ENCODE results near the gene BMAL2.

The BMAL2 gene

DNA sequence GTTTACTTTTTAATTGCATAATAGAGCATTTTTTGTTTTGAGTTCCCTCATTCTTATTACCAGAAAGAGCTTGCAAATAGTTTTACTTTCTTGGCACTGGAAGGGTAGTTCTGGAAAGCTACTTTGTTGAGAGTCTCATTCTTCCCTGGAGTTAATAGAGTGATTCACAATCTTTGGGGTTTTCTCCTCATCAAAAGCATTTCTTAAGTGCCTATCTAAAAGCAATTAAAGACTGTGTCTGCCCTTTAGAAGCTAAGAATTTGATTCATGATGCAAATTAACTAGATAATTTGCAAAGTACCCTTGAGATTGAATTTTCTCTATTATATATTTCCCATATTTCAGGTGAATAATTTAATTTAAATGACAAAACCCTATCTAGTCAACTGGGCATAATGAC lies 8.1 kb upstream of the BMAL2 start:
- DNase-seq (ENCODE audit: low spot score), result no peak

DNA sequence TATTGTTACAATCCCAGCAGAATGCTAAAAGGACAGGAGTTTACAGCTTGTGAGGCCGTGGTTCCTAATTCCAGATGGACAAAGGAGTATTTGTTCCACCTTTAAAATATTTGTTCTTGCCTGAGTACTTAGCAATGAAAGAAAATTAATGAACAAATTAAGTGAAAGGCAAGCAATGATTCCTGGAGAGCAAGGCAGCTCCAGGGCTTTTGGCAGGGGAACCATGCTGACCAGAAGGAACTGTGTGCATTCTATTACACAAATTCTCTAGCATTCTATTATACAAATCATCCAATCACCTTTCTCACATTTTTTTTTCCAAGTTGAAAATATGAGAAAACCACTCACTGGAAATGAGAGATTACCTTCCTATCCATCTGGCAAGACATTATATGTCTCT lies 1.8 kb upstream of the BMAL2 start:
- peak; percentile 28 for DNase-seq (ENCODE audit: low spot score)

DNA sequence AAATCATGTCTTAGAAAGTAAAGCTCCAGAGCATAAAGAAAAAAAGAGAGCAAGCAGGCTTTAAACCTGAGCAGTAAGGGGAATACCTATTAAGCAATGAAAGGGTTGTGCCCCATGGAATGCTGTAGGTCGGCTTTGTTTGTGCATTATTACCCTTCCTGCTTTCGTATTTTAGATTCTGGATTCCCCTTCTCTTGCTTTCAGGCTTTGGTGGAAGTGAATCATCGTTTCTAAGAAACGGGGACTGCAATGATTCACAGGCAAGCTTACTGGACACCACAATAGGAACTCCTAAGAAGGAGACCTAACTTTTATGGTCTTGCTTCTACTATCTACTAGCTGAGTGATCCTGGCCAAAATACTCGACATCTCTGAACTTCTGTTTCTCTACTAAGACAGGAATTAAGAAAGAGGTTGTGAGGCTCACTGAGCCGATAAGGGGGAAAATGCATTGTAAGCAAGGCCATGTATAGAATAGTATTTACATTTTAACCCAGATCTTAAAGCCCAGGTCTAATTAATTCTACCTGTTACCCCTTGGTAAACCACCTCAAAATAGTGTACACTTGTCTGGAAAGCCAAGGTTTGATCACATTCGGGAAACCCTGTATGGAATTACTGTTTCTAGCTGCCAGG lies 1.2 kb upstream of the BMAL2 start:
- peak; percentile 82 for DNase-seq (ENCODE audit: low spot score)

DNA sequence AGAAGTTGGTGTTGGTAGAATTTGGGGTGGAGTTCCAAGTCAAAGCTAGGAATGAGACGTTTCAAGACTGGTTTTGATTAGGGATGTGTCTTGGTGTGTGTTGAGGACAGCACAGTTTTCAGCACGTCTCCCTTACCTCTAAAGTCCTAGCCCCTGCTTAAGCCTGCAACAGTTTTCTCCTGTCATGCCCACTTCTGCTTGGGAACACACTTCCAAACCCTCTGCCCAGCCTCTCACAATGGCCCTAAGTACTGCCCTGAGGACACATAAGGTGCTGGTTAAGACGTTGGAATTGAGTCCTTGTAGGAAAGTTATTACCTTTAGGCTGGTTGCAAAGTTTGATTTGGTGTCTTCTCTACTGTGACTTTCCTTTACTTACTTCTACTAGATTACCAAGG lies 710 bp upstream of the BMAL2 start:
- DNase-seq (ENCODE audit: low spot score), result peak; percentile 27

DNA sequence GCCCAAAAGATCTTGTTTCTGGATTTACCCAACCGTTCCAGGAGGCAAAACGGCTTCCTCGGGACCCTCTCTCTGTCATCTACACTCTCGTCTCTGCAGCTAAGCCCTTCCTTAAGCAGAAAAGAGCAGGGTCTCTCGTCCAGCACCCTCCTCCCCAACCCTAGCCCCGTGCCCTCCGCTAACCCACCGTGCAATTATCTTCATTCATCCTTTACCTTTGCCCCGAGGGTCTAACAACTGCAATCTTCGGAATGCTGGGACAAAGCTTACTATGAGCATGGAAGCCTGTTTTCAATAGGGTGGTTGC lies 276 bp upstream of the BMAL2 start:
- no peak for DNase-seq (ENCODE audit: low spot score)

- peak; percentile 30 for DNase-seq (ENCODE audit: low spot score)
These were observed 870 bp downstream of the BMAL2 start for GRCh38 chr12:27333403-27334009.

GRCh38 chr12:27334042-27334720 lies 1.5 kb downstream of the BMAL2 start:
- no peak for DNase-seq (ENCODE audit: low spot score)

- no peak for DNase-seq (ENCODE audit: low spot score)
These were observed 2.1 kb downstream of the BMAL2 start for GRCh38 chr12:27334721-27335082.

DNA sequence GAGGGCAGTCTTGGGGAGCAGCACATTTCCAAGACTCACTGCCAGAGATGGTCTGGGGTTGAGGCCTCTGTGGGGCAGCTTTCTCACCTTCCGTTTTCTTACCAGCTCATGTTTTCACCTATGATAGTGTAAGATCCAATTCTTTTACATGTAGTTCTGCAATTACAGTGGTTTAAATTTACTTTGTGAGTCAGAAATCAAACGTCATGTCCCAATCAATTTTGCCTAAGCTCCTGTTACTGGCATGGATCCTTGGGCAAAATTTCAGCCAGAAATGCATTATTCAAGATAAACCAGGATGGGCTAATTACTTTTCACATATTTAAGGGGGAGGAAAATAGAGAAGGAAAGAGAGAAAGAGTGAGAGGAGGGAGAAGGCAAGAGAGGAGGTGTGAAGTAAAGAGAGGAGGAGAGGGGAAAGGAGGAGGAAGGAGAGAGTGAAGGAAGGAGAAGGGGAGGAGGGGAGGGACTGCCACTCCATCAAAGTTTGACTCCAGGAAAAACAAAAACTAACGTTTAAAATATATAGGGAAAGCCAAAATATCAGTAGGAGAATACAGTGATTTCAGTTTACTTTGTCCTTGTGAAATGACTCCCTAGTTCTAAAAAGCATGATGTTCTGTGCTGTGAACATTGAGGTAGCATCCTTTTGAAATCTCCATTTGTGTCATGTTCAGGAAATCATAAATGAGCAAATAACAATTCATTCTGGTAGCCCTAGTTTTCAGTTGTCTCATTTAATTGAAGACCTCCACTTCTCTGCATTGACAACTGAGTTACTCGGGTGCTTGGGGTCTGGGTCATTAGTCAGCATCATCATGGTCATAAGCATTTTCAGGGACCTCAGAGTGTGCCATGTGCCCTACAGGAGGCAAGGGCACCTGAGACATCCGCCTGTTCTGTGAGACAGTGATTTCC lies 3.0 kb downstream of the BMAL2 start:
- DNase-seq (ENCODE audit: low spot score), result no peak

DNA sequence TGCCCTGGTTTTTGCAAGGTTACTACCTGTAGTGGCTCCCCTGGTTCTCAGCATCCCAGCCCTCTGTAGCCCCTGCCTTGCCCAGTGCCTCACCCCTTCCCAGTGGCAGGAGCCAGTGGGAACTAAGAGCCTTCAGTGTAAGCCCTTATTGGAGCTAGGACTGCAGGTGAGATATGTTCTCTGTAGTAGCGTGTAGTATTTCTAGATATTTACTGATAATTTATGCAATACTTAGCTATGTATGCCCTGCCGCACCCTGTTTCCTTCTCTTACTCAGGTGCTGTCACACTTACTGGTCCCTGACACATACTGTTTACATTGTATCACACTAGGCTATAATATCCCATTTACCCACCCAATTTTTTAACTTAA lies 3.6 kb downstream of the BMAL2 start:
- DNase-seq (ENCODE audit: low spot score), result no peak

DNA sequence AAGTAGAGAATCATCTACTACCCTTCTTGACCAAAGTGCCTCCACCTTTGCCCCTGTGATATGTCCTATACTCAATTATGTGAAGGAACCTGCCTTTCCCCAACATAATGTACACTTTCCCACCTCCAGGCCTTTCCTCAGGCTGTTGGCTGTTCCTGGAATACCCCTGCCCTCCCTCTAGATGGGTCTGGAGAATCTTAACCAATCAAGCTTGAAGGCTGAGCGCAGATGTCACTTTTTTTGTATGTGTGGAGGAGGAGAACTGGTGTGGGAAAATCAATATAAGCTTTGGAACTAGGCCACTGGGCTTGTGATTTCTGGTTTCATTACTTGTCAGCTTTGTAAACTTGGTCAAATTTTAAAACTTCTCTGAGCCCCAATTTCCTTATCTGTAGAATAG lies 4.7 kb downstream of the BMAL2 start:
- DNase-seq (ENCODE audit: low spot score), result no peak

DNA sequence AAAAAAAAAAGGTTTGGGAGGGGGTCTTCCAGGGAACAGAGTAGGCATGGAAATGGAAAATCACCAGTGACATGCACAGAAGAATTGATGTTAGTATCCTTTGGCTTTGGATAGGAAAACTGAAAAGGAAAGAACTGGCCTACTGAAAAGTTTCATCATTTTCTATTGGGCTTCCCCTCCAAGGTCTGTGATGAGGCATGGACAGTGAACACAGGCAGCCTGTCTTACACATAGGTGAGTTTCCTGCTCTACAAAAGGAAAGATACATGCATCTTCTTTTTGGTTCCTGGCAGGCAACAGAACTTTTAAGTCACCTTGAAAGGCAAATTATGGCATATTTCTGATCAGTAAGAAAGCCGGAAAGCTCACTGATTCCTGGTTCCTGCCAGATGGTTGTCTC lies 5.8 kb downstream of the BMAL2 start:
- no peak for DNase-seq (ENCODE audit: low spot score)

- no peak for DNase-seq (ENCODE audit: low spot score)
These were observed 8.3 kb downstream of the BMAL2 start for GRCh38 chr12:27340971-27341370.

DNA sequence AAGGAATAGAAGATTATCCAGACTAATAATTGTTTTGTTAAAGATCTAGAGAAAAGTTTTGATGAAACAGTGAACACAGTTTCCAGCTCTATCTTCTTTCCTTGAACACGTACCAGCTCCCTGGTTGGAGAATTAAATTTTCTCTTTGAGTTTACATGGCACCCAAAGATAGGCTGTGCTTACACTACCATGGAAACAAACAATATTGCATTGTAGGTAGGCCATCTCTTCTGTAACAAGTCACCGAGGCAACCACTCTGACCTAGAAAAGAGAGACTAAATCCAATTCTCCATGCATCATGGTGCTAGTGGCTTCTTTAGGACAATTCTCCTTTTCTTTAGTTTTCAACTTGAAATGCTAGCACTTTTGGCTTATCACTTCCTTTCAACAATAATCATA lies 9.9 kb downstream of the BMAL2 start:
- DNase-seq (ENCODE audit: low spot score), result no peak

DNA sequence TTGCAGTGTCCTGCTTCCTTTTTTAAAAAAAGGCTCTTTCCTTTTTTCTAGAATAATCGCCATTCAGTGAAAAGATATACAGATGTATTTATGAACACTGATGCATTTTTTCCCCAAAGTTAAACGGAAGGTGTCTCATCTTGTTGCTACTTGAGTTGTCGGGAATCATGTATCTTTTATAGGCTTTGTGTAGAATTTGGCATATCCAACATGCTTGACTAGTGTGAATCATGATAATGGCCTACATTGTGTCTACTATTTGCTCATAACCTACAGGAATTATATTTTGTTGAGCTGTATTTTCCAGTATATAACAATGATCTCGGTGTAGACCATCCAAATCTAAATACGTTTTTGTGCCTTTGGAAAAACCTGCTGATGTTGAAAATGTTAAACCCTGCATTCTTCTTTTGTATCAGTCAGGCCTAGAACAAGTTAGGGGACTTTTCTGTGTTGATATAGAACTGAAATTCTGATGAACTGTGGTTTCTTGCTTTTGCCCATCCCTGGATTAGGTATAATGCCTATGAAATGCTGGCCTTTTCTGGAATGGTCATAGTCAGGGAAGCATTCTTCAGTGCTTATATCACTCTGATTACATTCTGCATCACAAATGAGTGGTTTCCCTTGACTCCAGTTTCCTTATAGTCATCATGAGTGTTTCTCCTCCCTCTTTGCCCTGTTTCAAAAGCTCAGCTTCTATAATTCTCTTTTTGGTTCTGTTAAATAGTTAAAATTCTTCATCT lies 10.8 kb downstream of the BMAL2 start:
- DNase-seq (ENCODE audit: low spot score), result peak; percentile 78

DNA sequence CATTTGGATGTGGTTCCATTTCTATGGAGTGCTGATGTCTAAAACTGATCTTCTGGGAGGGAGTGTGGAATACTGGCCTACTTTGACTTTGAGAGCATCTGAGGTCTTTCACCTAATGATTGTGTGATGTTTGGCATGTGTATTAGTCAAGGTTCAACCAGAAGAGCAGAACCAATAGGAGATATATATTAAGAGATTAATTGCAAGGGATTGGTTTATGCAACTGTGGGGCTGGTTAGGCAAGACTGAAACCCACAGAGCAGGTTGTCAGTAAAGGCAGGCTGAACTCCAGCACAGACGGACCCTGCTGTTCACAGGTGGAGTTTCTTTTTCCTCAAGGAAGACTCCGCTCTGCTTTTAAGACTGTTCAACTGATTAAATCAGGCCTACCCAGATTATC lies 11.6 kb downstream of the BMAL2 start:
- no peak for DNase-seq (ENCODE audit: low spot score)

DNA sequence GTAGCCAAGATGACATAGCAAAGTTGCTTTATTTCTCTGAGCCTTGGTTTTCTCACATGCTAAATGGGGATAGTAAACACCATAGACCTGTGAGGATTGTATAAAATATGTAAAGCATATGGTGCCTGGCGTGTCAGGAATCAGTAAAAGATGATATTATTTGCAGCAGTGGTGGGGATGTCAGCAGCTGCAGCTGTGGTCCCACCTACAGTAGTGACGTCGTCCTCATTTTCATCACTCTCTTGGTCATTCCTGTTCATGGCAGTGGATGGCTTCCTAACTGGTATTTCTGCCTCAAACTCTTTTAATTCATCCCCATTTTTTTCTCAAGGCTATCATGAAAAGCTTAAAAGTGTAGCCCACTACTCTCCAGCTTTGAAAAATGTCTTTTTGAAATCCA lies 12.1 kb downstream of the BMAL2 start:
- no peak for DNase-seq (ENCODE audit: low spot score)

DNA sequence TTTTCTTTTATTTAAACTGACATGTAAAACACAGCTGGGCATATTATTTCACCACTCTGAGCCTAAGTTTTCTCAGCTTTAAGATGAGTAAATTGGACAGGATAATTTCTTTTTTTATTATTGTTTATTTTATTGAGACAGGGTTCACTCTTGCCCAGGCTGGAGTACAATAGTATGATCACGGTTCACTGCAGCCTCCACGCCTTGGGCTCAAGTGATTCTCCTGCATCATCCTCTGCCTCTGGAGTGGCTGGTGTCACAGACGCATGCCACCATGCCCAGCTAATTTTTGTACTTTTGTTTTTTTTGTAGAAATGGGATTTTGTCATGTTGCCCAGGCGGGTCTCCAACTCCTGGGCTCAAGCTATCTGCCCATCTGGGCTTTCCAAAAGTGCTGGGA lies 12.7 kb downstream of the BMAL2 start:
- DNase-seq (ENCODE audit: low spot score), result no peak

DNA sequence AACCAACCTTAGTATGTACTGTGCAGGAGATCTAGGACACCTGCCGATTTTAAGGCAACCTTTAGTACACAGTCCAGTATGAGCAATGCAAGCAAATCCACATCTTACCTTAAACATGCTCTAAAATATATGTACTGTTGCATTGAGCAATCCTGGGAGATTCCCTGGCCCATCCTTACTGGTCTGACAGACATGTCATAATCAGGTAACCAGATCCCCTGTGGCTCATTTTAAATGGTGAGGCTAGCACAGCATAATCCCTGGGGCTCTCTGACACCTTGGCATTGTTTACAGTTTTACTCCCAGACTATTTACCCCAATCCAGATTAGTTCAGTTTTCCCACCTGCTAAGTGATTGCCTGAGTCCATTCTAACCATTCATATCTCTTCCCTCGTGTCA lies 15.1 kb downstream of the BMAL2 start:
- DNase-seq (ENCODE audit: low spot score), result no peak

DNA sequence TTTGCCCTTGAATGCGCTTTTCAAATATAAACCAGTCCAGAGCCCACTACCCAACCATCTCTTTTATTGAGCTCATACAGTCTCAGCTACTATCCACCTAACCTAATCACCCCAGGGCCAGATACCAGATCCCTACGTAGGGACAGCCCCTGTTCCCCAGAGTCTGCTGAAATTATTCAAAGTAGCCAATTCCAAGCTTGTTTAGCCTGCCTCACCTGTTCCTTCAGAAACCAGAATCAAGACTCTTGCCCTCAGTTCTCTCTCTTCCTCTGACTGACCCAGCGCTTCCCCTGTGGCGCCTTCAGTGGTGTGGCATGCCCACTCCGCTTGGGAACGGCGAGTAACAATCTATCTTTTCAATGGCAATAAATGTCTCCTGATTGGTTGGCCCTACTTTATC lies 18.8 kb downstream of the BMAL2 start:
- DNase-seq (ENCODE audit: low spot score), result no peak

DNA sequence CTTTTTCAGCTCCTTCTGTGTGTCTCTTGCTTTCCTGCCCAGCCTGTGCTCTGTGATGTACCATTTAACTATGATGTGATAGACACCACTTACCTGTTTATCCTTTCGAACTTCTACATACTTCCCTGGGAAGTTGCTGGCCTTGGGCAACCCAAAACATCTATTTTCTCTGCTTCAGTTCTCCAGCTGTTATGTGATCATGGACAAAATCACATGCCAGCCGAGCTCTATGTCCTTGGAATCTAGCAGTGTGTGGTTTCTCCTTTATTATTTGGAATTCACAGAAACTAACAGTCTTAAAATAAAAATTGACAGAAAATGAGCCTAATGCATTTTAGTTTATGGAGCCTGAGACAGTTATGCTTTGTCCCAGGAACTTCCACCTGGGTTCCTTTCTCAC lies 22.9 kb downstream of the BMAL2 start:
- DNase-seq (ENCODE audit: low spot score), result no peak

- DNase-seq (ENCODE audit: low spot score), result no peak
These were observed 23.3 kb downstream of the BMAL2 start for GRCh38 chr12:27355979-27356378.

Measured in AG08396 (cell line).